OCI-LY7 (cell line): ENCODE measurements around the gene ZNF783. TPM values are rescaled to one million over a fixed set of nuclear protein-coding genes. Genes with fewer than 3 reads are reported as not detected.

Experiments used
- BruUV-seq: library from RNA; stranded (reverse); fragments of 400-500 nt; replicated peaks from 2 replicates; lab custom pipeline; 2021; lab: Mats Ljungman, UMichigan
- CTCF ChIA-PET: fragments of 300-600 bp; sonication (Branson Sonifier 250); formaldehyde crosslinking; loops from one replicate; lab custom pipeline; 2022; ENCODE audit warnings: antibody characterized with exemption; ENCODE audit not compliant: unreplicated experiment; lab: Charles Lee
- POLR2A ChIA-PET: fragments of 300-600 bp; sonication (Branson Sonifier 250); formaldehyde crosslinking; loops from one replicate; lab custom pipeline; 2022; ENCODE audit warnings: antibody characterized with exemption; lab: Charles Lee
- DNase-seq: peaks from one replicate; pipeline ENCODE4 v3.0.0-alpha.2; 2015; ENCODE audit warnings: low spot score
- H2AFZ ChIP-seq: fragments of 200-600 bp; sonication (generic), shearing (Covaris generic); 2 replicates; pipeline ENCODE4 v1.6.1; 2014; ENCODE audit warnings: mild to moderate bottlenecking, antibody characterized with exemption, low read length, moderate library complexity
- H3K27ac ChIP-seq: fragments of 200-600 bp; sonication (generic); 2 replicates; pipeline ENCODE4 v1.5.1; 2014; ENCODE audit warnings: mixed run types, low read depth, mild to moderate bottlenecking, moderate library complexity, low read length, inconsistent platforms; ENCODE audit not compliant: poor library complexity, severe bottlenecking
- H3K36me3 ChIP-seq: fragments of 200-600 bp; sonication (generic); 2 replicates; pipeline ENCODE4 v1.6.1; 2014; ENCODE audit warnings: mild to moderate bottlenecking, antibody characterized with exemption, low read length, moderate library complexity, mixed read lengths; ENCODE audit not compliant: insufficient read depth
- H3K4me1 ChIP-seq: fragments of 200-600 bp; sonication (generic); 2 replicates; pipeline ENCODE4 v1.5.1; 2014; ENCODE audit warnings: mild to moderate bottlenecking, low read length; ENCODE audit not compliant: insufficient read depth, poor library complexity, severe bottlenecking
- H3K4me2 ChIP-seq: fragments of 200-600 bp; sonication (generic); 2 replicates; pipeline ENCODE4 v1.6.1; 2014; ENCODE audit warnings: mild to moderate bottlenecking, low read length
- H3K4me3 ChIP-seq: fragments of 200-600 bp; sonication (generic); 2 replicates; pipeline ENCODE4 v1.5.1; 2014; ENCODE audit warnings: mild to moderate bottlenecking, low read depth, low read length; ENCODE audit not compliant: poor library complexity, severe bottlenecking
- H3K79me2 ChIP-seq: fragments of 200-600 bp; sonication (generic); 2 replicates; pipeline ENCODE4 v1.6.1; 2016; ENCODE audit warnings: low read depth, mild to moderate bottlenecking, low read length, moderate library complexity, mixed read lengths; ENCODE audit not compliant: insufficient read depth
- H3K9me2 ChIP-seq: fragments of 200-600 bp; sonication (generic); 2 replicates; pipeline ENCODE4 v1.6.1; 2016; ENCODE audit warnings: mild to moderate bottlenecking, low read length, mixed read lengths; ENCODE audit not compliant: insufficient read depth
- H3K9me3 ChIP-seq: fragments of 200-600 bp; sonication (generic); 2 replicates; pipeline ENCODE4 v1.6.1; 2014; ENCODE audit warnings: mild to moderate bottlenecking, mixed run types, low read length, mixed read lengths
- H4K20me1 ChIP-seq: fragments of 200-600 bp; sonication (generic); 2 replicates; pipeline ENCODE4 v1.6.1; 2014; ENCODE audit warnings: mild to moderate bottlenecking, antibody characterized with exemption, low read length, moderate library complexity, mixed read lengths; ENCODE audit not compliant: insufficient read depth
- CTCF ChIP-seq: fragments of 200-600 bp; sonication (generic); conservative IDR thresholded peaks from 2 replicates; pipeline ENCODE4 v1.5.1; 2014; ENCODE audit warnings: mild to moderate bottlenecking, antibody characterized with exemption, low read length, moderate library complexity, mixed read lengths
- EZH2phosphoT487 ChIP-seq: fragments of 200-600 bp; sonication (generic); IDR thresholded peaks from 2 replicates; pipeline ENCODE4 v1.6.1; 2018; ENCODE audit warnings: low read depth, borderline replicate concordance, mild to moderate bottlenecking, mixed run types, antibody characterized with exemption, low read length, moderate library complexity, mixed read lengths
- intact Hi-C: fragments of 100-400 bp; cut with micrococcal nuclease; formaldehyde crosslinking; loops from one replicate; pipeline ENCODE4 v1.10.0; 2022; ENCODE audit not compliant: unreplicated experiment
- total RNA-seq, 2 experiments: library from RNA; depleted of rRNA in 1 of 2; stranded (reverse); fragments of >200 nt in 1 of 2; shearing (Covaris generic) in 1 of 2; gene quantifications; 2 replicates each; pipeline ENCODE4 v1.2.3, GENCODE V29; 2014 to 2022

The ZNF783 gene
- total RNA-seq, 2 experiments from 2014 or later = 13.1 to 18.8 TPM

- H3K4me3 ChIP-seq = no peak overlapping the region
- no peaks in the 10 kb centered on the region for H3K9me2 ChIP-seq
- no peaks in the 10 kb centered on the region for H3K4me1 ChIP-seq
- no peak overlapping the region for H2AFZ ChIP-seq
- H3K9me3 ChIP-seq = no peaks in the 10 kb centered on the region
- TF ChIP-seq CTCF = peak; percentile 65
- no peak for TF ChIP-seq EZH2phosphoT487
- no peak overlapping the region for H3K4me2 ChIP-seq
- no TSS peak for BruUV-seq
- peak; percentile 30 for DNase-seq
- CTCF ChIA-PET = no interaction called here
- POLR2A ChIA-PET = no interaction called here
- no peak overlapping the region for H3K27ac ChIP-seq
- intact Hi-C loops = loop anchor here (10.0 kb wide), 1 partner anchor 177 kb away; the partner anchor contains the start of gene ZNF746
- no peaks in the 10 kb centered on the region for H3K36me3 ChIP-seq
- H4K20me1 ChIP-seq = no peaks in the 10 kb centered on the region
- H3K79me2 ChIP-seq = no peaks in the 10 kb centered on the region
These were observed 56.1 kb downstream of the ZNF783 start for GRCh38 chr7:149317986-149318672.

- ChIA-PET CTCF (no interaction called here), POLR2A (no interaction called here)
- no peak for DNase-seq
- no peak overlapping the region for H2AFZ ChIP-seq
- no peaks in the 10 kb centered on the region for H3K36me3 ChIP-seq
- TF ChIP-seq EZH2phosphoT487 = no peak
- no peak for TF ChIP-seq CTCF
- H3K9me2 ChIP-seq = no peaks in the 10 kb centered on the region
- no peaks in the 10 kb centered on the region for H4K20me1 ChIP-seq
- H3K27ac ChIP-seq = no peak overlapping the region
- intact Hi-C loops = loop anchor here (10.0 kb wide), 1 partner anchor 175 kb away; the partner anchor contains the start of gene ZNF746
- no peaks in the 10 kb centered on the region for H3K9me3 ChIP-seq
- H3K79me2 ChIP-seq = no peaks in the 10 kb centered on the region
- H3K4me1 ChIP-seq = no peaks in the 10 kb centered on the region
- BruUV-seq = no TSS peak
- no peak overlapping the region for H3K4me3 ChIP-seq
- no peak overlapping the region for H3K4me2 ChIP-seq
These were observed 57.4 kb downstream of the ZNF783 start for GRCh38 chr7:149319376-149319775.
